NCI-H128 (cell line): ENCODE measurements around the gene PIP5K1B.

ENCODE experiments used
- DNase-seq: peaks from one replicate; lab custom pipeline; 2025; ENCODE audit not compliant: unreplicated experiment; lab: John Stamatoyannopoulos, UW

Gene PIP5K1B

DNA sequence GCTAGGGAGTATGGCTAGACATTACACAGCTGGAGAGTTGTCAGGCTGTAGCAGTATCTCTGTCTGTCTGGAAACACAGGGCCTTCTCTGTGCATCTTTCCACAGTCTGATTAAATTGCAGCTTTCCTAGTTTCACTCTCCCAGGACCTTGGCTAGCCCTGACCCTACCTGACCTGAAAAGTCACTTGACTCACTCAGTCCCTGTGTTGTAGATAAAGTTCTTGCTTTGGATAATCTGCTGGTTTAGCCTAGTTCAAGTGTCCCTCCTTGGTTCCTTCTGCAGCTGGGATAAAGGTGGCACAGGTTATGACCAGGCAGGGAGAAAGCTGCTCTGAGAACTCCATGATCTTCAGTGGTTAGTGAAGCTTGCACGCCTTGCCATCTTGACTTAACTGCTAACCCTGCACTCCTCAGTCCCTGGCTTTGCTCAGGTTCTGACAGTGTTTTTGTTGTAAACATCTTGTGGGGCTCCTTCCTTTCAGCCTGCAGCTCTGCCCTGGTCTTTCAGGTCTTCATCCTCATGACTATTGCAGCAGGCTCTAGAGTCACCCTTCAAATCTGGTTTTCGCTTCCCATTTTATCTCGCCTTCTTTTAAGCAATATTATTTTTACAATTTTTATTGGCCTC is 101.0 kb downstream of the PIP5K1B start:
- DNase-seq = no peak

GRCh38 chr9:68808338-68808890 is 103.4 kb downstream of the PIP5K1B start:
- peak; percentile 72 for DNase-seq

- DNase-seq = no peak
These were observed 112.2 kb downstream of the PIP5K1B start for GRCh38 chr9:68817079-68817875.

GRCh38 chr9:68819065-68819464 is 114.0 kb downstream of the PIP5K1B start:
- DNase-seq = no peak

GRCh38 chr9:68821911-68822310 is 116.9 kb downstream of the PIP5K1B start:
- no peak for DNase-seq

DNA sequence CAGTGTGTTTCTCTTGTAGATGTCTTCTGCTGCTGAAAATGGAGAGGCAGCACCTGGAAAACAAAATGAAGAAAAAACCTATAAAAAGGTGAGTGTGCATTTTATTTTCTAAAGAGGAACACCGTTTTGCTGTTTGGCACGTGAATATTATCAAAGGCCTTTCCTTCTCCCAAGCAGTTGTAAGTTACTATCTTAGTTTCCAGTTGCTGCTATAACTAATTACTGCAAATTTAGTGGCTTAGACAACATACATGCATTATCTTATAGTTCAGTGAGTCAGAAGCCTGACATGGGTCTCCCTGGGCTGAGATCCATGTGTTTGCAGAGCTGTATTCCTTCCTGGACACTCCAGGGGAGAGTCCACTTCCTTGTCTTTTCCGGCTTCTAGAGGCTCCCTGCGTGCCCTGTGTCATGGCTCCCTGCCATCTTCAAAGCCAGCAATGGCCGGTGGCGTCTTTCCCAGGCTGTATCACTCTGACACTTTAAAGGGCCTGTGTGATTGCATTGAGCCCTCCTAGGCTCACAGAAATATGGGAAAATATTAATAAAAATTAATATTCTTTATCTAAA is 117.6 kb downstream of the PIP5K1B start:
- DNase-seq = no peak

GRCh38 chr9:68825762-68826472 is 120.9 kb downstream of the PIP5K1B start:
- no peak for DNase-seq

GRCh38 chr9:68827837-68828744 is 123.1 kb downstream of the PIP5K1B start:
- no peak for DNase-seq

GRCh38 chr9:68832101-68832500 is 127.1 kb downstream of the PIP5K1B start:
- DNase-seq = no peak

GRCh38 chr9:68832861-68833518 is 128.0 kb downstream of the PIP5K1B start:
- DNase-seq = no peak

DNA sequence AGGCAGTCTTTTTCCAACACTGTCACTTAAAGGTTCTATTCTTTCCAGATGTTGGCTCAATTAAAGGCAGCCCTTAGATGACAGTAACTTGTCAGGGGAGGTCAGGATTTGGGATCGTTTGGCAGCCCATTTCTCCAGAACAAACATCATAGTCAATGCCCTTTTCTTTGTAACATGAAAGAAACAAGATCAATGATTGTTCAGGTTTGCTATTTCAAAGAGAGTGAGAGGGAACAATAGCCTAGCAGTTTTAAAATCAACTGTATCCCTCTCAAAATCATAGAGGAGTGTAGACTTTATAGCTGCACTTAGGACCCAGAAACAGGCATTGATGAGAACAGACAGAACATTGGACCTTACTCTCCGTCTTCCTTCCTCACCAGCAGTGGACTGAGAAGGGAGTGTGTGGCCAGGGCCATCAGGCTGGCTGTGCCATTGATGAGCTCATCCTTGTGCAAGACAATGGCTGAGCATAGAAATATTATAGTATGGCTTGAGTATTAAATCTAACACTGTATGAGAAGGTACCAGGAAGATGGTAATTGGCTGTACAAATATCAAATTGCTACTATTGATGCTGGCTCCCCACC is 130.0 kb downstream of the PIP5K1B start:
- no peak for DNase-seq

- DNase-seq = no peak
These were observed 131.7 kb downstream of the PIP5K1B start for GRCh38 chr9:68836788-68837187.

GRCh38 chr9:68838245-68838644 is 133.2 kb downstream of the PIP5K1B start:
- DNase-seq = no peak

GRCh38 chr9:68841276-68842052 is 136.4 kb downstream of the PIP5K1B start:
- DNase-seq = no peak

DNA sequence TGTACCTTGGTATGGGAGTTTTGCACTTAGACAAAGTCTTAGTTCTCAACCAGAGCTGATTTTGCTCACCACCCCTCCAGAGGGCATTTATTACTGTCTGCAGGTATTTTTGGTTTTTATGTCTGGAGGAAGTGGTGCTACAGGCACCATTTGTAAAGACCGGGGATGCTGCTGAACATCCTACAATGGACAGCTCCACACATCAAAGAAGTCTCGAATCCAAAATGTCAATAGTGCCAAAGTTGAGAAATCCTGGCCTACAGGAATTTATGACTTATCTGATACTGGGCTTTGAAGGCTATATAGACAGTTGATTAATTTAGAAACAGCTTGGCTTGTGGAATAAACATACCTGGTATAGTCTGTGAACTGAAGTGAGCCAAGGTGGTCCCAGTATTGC is 137.5 kb downstream of the PIP5K1B start:
- DNase-seq = no peak

- DNase-seq = no peak
These were observed 138.2 kb downstream of the PIP5K1B start for GRCh38 chr9:68843239-68843638.

DNA sequence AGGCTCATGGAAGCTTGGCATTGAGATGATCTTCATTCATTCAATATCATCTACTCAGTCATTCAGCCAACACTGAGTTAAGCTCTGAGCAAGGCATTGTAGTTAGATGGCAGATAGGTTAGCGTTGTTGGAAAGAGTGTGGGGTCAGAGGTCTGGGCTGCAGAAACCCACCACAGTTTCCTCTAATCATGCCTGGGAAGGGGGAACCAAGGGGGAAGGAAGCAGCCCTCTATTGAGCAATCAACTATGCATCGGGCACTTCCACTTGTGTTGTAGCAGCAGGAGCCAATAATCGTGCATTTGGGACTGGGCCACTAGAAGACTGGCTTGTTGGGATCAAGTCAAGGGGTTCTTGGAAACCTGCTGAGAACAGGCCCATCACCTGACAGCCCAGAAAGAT is 139.1 kb downstream of the PIP5K1B start:
- DNase-seq = no peak
